ENCODE data around the gene OR4K13.

OR4K13 gene, protein sequence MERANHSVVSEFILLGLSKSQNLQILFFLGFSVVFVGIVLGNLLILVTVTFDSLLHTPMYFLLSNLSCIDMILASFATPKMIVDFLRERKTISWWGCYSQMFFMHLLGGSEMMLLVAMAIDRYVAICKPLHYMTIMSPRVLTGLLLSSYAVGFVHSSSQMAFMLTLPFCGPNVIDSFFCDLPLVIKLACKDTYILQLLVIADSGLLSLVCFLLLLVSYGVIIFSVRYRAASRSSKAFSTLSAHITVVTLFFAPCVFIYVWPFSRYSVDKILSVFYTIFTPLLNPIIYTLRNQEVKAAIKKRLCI

DNA sequence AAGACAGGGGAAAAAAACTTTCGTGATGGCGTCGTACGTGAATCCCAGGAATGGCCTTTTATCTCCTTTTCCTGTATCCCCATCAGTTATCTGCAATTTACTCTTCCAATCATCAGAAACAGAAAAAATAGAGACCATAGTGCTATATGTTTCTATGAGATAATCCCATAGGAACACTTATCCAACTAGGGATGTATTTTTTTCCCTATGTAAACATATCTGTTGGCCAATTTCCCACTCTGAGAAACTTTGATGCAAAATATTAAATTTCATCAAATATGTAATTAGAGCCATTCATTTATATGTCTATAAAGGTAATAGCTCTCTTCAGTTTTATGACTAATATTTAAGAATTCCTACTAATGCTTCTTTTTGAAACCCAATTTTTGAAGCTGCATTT is at the start of gene OR4K13:
OR4K13 (minus strand) TSS at position 101 of the 400 bp plus-strand sequence. CDS start 1,280 bp downstream, outside the sequence.
- FAIRE-seq (no peak), DNase-seq (ENCODE audit: low spot score) (no peak)

DNA sequence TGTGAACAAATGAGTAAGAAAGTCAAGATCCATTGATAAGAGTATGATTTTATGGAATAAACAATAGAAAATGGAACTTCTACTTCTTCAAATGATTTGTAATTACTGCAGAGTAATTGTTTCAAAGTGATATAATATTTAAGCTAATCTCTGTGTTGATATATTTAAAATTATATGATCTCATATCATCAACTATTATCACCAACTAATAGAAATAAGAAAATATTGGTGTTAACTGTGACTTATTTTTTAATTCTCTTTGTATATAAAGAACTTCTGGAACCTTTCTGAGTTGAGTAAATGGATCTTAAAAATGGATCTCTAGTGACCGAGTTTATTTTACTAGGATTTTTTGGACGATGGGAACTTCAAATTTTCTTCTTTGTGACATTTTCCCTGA is 23.9 kb upstream of the OR4K13 start, which contains the start of gene OR4L1:
OR4L1 (plus strand) TSS at position 301 of the 400 bp plus-strand sequence; CDS start at position 301, 0 bp downstream.
- no peak for FAIRE-seq
- no peak for DNase-seq (ENCODE audit: low spot score)

DNA sequence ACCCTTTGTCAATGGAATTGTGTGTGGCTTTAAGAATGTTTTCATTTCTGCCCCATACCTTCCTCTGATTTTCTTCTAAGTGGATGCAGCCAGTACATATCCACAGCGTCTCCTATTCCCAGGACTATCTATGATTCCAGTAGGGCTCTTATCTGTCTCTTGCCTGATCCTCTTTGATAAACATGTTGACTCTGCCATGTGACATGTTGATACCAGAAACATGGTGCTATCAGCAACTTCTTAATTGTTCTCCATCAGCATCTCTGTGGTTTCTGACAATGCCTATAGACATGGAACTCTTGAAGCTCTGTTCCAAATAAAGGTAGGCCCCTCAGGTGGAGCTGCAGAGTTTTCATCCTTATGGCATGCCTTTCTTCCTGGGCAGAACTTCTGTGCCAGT is 12.4 kb upstream of the OR4K13 start:
- DNase-seq (ENCODE audit: low spot score) = no peak
- FAIRE-seq = no peak

DNA sequence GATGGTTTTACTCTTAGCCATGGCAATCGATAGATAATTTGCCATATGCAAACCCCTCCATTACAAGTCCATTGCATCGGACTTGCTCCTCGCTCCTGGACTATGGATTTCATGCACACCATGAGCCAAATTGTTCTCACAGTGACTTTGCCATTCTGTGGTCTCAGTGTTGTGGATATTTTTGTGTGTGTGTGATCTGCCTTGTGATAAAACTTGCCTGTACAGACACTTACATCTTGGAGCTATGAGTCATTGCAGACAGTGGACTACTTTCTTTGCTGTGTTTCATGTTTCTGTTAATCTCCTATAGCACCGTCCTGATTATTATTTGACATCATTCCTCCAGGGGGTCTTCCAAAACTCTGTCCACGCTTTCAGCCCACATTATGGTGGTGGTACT is 8.4 kb upstream of the OR4K13 start:
- FAIRE-seq (no peak), DNase-seq (ENCODE audit: low spot score) (no peak)

DNA sequence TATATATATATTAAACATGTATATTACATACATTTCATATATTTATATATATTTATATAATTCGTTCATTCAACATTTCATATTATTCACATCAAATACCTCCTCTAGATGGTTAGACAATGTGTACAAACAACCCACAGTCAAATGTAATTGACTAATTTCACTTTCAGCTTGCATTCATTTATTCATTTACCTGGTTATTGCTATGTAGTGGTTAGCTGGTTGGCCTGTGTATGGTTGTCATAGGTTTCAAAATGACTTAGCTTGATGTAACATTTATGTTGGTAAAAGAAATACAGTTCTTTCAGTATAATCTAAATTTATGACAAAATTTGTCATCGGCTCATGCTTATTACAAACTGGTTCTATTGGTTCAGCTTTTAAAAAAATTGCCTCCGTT is 389 bp downstream of the OR4K13 start:
- no peak for FAIRE-seq
- DNase-seq (ENCODE audit: low spot score) = no peak

DNA sequence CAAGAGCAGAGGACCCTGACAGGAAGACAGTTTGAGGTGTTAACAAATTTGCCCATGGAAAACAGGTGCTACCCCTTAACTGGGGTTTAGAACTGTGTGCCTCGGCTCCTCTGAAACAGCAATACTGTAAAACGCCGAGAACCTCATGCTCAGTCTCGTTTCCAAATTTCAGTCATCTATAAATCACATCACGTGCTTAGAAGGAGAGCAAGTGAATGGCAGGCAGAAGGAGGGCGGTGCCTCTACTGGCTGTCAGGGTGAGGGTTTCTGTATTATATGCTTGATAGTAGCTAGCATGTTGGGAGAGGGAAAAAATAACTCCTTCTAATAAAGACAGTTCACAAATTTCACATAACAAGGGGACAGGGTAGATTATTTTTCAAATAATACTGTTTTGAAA is 4.8 kb downstream of the OR4K13 start:
- no peak for FAIRE-seq

DNA sequence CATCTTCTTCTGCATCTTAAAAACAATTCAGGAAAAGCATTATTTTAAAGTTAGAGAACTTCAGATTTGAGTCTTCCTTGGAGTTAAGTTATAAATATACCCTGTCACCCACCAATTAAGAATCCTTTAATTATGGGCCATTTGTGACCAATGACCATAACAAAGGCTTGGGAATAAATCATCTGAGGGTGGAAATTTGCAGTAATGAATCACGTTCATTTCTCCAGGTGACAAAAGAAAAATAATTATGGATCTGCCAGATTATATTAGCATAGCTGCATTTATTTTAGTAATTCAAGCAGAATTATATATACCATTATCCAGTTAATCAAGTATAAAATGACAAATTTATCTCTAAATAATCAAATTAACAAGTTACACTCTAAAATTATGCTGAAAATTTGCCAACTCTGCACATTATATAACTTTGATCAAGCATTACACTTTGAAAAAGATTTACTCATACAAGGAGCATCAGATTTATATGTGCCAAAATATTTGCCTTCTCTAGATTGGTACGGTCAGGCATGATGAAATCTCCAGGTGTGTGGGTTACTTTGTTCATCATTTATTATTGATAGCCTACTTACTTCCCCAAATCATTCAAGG is 16.5 kb downstream of the OR4K13 start, which contains the start of gene OR4K14:
OR4K14 (minus strand) TSS at position 51 of the 609 bp plus-strand sequence. CDS start 4,114 bp downstream, outside the sequence.
- FAIRE-seq (no peak), DNase-seq (ENCODE audit: low spot score) (no peak)

More for the DNA sequence above, 4.8 kb downstream of the OR4K13 start:
- no peak for DNase-seq (ENCODE audit: low spot score)

DNA sequence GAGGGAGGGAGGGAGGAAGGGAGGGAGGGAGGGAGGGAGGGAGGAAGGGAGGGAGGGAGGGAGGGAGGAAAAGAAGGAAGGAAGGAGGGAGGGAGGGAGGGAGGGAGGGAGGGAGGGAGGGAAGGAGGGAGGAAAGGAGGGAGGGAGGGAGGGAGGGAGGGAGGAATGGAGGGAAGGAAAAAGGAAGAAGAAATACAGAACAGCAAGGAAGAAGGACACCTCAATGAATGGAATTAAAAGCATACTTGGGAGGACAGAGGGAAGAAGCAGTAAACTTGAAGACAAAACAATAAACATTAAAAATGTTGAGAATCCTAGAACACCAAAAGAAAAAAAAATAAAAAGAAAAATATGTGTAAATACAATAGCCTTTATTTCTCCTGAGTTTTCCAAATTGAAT is 27.7 kb downstream of the OR4K13 start:
- DNase-seq (ENCODE audit: low spot score) (no peak), FAIRE-seq (no peak)

DNA sequence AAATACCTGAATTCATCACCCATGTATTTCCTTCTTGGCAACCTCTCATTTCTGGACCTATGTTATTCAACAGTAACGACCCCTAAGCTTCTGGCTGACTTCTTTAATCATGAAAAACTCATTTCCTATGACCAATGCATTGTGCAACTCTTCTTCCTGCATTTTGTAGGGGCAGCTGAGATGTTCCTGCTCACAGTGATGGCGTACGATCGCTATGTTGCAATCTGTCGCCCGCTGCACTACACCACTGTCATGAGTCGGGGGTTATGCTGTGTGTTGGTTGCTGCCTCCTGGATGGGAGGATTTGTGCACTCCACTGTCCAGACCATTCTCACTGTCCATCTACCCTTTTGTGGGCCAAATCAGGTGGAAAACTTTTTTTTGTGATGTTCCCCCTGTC is 33.5 kb downstream of the OR4K13 start:
- FAIRE-seq (no peak), DNase-seq (ENCODE audit: low spot score) (no peak)

DNA sequence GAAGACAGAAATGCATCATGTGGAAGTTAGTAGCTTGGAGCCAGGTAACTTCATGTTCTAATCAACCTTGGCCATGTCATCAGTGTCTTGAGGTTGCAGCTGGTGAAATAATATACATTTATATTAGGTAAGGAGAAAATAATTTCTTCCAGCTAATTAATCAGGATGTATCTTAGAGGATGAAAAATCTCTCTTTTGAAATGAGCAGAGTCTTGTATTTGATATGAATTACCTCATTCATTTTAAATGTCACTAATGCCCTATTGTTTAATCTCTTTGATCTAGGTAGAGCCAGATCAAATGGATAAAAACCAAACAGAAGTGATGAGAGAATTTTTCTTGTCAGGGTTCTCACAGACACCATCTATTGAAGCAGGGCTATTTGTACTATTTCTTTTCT is 34.0 kb downstream of the OR4K13 start, which contains the start of gene OR4Q2:
OR4Q2 (plus strand) TSS at position 301 of the 400 bp plus-strand sequence.
- DNase-seq (ENCODE audit: low spot score) = no peak
- FAIRE-seq = no peak

DNA sequence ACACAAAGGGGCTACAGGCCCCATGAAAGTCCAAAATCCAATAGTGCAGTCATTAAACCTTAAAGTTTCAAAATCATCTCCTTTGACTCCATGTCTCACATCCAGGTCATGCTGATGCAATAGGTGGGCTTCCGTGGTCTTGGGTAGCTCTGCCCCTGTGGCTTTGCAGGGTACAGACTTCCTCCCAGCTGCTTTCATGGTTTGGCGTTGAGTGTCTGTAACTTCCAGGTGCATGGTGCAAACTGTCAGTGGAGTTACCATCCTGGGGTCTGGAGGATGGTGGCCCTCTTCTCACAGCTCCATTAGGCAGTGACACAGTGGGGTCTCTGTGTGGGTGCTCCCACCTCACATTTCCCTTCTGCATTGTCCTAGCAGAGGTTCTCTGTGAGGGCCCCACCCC is 42.4 kb downstream of the OR4K13 start:
- no peak for DNase-seq (ENCODE audit: low spot score)

More for the DNA sequence above, 42.4 kb downstream of the OR4K13 start:
- no peak for FAIRE-seq

Data from RCC 7860 (cell line).